ENCODE measurements around the gene FBXO11.
A peak's percentile ranks its signal among the peaks of the same experiment; 100 is the strongest.

The FBXO11 gene

DNA sequence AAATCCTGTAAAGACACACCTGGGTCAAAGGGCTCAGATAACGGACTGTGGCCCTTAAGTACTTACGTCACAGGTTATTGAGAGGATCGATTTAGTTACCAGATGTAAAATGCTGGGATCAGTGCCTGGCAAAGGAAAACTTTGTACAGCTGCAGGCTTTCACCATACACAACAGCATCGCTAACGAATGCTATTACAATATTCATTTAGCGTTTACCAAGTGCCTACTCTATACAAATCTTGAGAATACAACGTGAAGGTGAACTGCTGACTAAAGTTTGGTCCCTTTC lies 124.0 kb downstream of the FBXO11 start:
- Histone ChIP-seq H3K27ac (ENCODE audit: low read length) (peak overlapping the region; percentile 75), H3K4me1 (ENCODE audit: control insufficient read depth in 1 of 2, insufficient read depth in 2 of 2, low read length in 2 of 2) (peaks cover 0 to 12% of the 10 kb centered on the region in 2 donors), H3K4me3 (ENCODE audit: low read depth in 1 of 2, low read length in 2 of 2) (peak overlapping the region; percentile 79 to 95), H3K9me3 (ENCODE audit: control insufficient read depth in 1 of 2, low read length in 2 of 2) (no peaks in the 10 kb centered on the region), H3K36me3 (ENCODE audit: control insufficient read depth in 1 of 2, insufficient read depth in 2 of 2, low read length in 2 of 2) (no peaks in the 10 kb centered on the region), H3K27me3 (ENCODE audit: low read depth, low read length) (no peaks in the 10 kb centered on the region)

DNA sequence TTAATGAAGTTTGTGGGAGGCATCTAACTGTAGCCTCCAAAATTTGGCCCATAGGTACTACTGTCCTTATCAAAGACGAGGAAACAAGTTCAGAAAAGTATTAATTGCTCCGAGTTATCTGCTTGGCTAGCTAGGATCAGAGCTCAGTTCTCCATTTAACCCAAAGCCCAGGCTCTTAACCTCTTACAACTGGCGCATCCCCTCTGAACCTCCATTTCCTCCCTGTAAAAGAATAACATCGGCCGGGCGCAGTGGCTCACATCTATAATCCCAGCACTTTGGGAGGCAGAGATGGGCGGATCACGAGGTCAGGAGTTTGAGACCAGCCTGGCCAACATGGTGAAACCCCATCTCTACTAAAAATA lies 126.9 kb downstream of the FBXO11 start:
- H3K4me3 ChIP-seq (ENCODE audit: low read depth in 1 of 2, low read length in 2 of 2) = no peak overlapping the region
- H3K4me1 ChIP-seq (ENCODE audit: control insufficient read depth in 1 of 2, insufficient read depth in 2 of 2, low read length in 2 of 2) = no peaks in the 10 kb centered on the region
- H3K9me3 ChIP-seq (ENCODE audit: control insufficient read depth in 1 of 2, low read length in 2 of 2) = no peaks in the 10 kb centered on the region
- H3K27me3 ChIP-seq (ENCODE audit: low read depth, low read length) = no peaks in the 10 kb centered on the region
- H3K27ac ChIP-seq (ENCODE audit: low read length) = no peak overlapping the region
- H3K36me3 ChIP-seq (ENCODE audit: control insufficient read depth in 1 of 2, insufficient read depth in 2 of 2, low read length in 2 of 2) = no peaks in the 10 kb centered on the region

DNA sequence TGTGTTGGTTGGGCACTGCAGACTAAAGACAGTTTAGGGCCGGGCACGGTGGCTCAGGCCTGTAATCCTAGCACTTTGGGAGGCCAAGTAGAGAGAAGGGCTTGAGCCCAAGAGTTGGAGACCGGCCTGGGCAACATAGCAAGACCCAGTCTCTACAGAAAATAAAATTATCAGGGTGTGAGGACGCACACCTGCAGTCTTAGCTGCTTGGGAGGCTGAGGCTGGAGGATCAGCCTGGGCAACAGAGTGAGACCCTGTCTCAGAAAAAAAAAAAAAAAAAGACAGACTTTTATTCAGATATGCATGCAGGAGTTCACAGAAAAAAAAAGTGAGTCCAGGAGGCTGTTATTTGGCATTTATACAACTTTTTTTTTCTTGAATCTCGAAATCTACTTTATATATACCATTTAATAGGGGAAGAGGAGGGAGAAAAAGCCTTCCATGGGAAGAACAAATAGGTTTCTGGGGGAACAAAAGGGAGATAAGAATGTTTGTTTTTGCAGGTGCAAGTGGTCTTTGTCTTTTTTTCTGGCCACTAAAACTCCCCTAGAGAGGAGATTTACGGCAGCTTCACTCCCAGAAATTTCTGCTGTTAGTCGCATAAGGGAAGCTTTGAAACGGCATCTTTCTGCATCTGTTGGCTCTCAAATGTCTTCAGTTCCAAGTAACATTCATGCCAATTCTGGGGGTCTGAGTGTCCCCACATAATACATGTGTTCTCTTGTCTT lies 127.4 kb downstream of the FBXO11 start:
- Histone ChIP-seq H3K36me3 (ENCODE audit: control insufficient read depth in 1 of 2, insufficient read depth in 2 of 2, low read length in 2 of 2) (no peaks in the 10 kb centered on the region), H3K9me3 (ENCODE audit: control insufficient read depth in 1 of 2, low read length in 2 of 2) (no peaks in the 10 kb centered on the region), H3K4me1 (ENCODE audit: control insufficient read depth in 1 of 2, insufficient read depth in 2 of 2, low read length in 2 of 2) (no peaks in the 10 kb centered on the region), H3K27me3 (ENCODE audit: low read depth, low read length) (no peaks in the 10 kb centered on the region), H3K4me3 (ENCODE audit: low read depth in 1 of 2, low read length in 2 of 2) (no peak overlapping the region), H3K27ac (ENCODE audit: low read length) (no peak overlapping the region)

DNA sequence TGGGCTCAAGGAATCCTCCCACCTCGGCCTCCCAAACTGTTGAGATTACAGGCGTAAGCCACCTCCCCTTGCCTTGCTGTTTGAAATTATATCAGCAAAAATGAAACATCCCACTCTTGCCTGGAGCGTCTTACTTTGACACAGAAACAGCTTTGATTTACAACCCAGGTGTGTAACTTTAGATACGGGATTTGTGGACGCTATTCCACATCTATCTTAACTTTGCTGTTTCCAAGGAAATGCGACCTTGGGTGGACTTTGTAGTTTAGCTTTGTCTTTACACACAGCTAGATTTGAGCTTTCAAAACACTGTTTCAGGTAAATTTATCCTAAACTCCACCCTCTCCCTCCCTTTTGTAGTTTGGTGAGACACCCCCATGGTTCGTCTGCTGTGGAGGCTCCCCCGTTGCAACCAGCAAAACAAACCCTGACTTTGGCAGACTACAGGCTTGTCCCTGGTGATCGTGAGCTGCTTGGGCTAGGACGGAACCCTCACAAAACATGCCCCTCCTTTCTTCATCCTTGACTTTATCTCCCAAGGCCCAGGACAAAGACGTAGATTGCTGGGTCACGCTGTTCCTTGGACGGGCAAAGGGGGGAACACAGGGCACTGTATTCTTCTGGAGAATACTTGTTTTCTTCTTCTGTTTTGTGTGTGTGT lies 128.9 kb downstream of the FBXO11 start:
- H3K9me3 ChIP-seq (ENCODE audit: control insufficient read depth in 1 of 2, low read length in 2 of 2) = no peaks in the 10 kb centered on the region
- no peaks in the 10 kb centered on the region for H3K4me1 ChIP-seq (ENCODE audit: control insufficient read depth in 1 of 2, insufficient read depth in 2 of 2, low read length in 2 of 2)
- no peak overlapping the region for H3K4me3 ChIP-seq (ENCODE audit: low read depth in 1 of 2, low read length in 2 of 2)
- no peaks in the 10 kb centered on the region for H3K36me3 ChIP-seq (ENCODE audit: control insufficient read depth in 1 of 2, insufficient read depth in 2 of 2, low read length in 2 of 2)
- H3K27me3 ChIP-seq (ENCODE audit: low read depth, low read length) = no peaks in the 10 kb centered on the region
- H3K27ac ChIP-seq (ENCODE audit: low read length) = no peak overlapping the region

DNA sequence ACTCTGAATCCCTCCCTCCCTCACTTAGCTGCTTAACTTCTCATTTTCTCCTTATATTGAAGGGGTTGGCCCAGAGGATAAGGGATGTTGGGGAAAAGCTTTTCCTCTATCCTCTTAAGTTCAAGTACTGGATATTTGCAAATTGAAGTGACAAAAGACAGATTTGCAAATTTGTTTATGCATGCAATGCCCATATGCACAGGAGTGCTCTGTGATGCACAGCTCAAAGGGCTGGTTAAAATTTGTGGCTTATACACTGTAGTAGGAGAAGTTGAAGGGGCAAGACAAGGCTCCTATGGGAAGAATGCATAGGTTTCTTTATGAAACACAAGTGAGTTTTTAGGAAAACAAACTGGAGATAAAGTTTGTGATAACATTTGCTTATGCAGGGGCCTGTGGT lies 131.7 kb downstream of the FBXO11 start:
- H3K27ac ChIP-seq (ENCODE audit: low read length) = no peak overlapping the region
- H3K4me3 ChIP-seq (ENCODE audit: low read depth in 1 of 2, low read length in 2 of 2) = no peak overlapping the region
- no peaks in the 10 kb centered on the region for H3K36me3 ChIP-seq (ENCODE audit: control insufficient read depth in 1 of 2, insufficient read depth in 2 of 2, low read length in 2 of 2)
- no peaks in the 10 kb centered on the region for H3K27me3 ChIP-seq (ENCODE audit: low read depth, low read length)
- no peaks in the 10 kb centered on the region for H3K4me1 ChIP-seq (ENCODE audit: control insufficient read depth in 1 of 2, insufficient read depth in 2 of 2, low read length in 2 of 2)
- no peaks in the 10 kb centered on the region for H3K9me3 ChIP-seq (ENCODE audit: control insufficient read depth in 1 of 2, low read length in 2 of 2)

DNA sequence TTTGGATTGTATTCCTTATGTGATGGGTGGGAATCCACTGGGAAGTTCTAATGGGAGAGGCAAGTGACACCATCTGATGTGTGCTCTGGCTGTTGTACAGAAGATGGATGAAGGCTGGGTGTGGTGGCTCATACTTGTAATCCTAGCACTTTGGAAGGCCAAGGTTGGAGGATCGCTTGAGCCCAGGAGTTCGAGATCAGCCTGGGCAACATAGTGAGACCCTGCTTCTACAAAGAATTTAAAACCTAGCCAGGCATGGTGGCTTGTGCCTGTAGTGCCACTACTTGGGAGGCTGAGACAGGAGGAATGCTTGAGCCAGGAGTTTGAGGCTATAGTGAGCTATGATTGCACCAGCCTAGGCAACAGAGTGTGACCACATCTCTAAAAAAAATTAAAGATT lies 134.0 kb downstream of the FBXO11 start:
- H3K27ac ChIP-seq (ENCODE audit: low read length) = no peak overlapping the region
- no peak overlapping the region for H3K4me3 ChIP-seq (ENCODE audit: low read depth in 1 of 2, low read length in 2 of 2)

DNA sequence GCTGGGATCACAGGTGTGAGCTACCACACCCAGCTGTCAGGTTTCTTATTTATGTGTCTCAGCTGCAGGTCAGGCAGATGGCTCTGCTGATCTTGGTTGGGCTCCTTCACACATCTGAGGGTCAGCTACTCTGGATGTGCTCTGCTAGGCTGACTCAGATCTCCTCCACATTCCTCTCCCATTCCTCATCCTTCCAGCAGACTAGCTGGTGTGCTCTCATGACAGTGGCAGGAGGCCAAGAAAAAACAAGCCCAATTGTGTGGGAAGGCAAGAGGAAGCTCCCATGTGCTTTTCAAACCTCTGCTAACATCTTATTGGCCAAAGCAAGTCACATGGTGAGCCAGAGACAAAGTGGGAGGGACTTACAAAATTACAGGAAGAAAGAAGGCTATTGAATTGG lies 135.1 kb downstream of the FBXO11 start:
- H3K36me3 ChIP-seq (ENCODE audit: control insufficient read depth in 1 of 2, insufficient read depth in 2 of 2, low read length in 2 of 2) = no peaks in the 10 kb centered on the region
- H3K4me3 ChIP-seq (ENCODE audit: low read depth in 1 of 2, low read length in 2 of 2) = no peak overlapping the region
- no peaks in the 10 kb centered on the region for H3K27me3 ChIP-seq (ENCODE audit: low read depth, low read length)
- H3K9me3 ChIP-seq (ENCODE audit: control insufficient read depth in 1 of 2, low read length in 2 of 2) = no peaks in the 10 kb centered on the region
- peaks cover 0 to 5% of the 10 kb centered on the region in 2 donors for H3K4me1 ChIP-seq (ENCODE audit: control insufficient read depth in 1 of 2, insufficient read depth in 2 of 2, low read length in 2 of 2)
- no peak overlapping the region for H3K27ac ChIP-seq (ENCODE audit: low read length)

More for the DNA sequence above, 134.0 kb downstream of the FBXO11 start:
- Histone ChIP-seq H3K4me1 (ENCODE audit: control insufficient read depth in 1 of 2, insufficient read depth in 2 of 2, low read length in 2 of 2) (peaks cover 0 to 5% of the 10 kb centered on the region in 2 donors), H3K36me3 (ENCODE audit: control insufficient read depth in 1 of 2, insufficient read depth in 2 of 2, low read length in 2 of 2) (no peaks in the 10 kb centered on the region), H3K9me3 (ENCODE audit: control insufficient read depth in 1 of 2, low read length in 2 of 2) (no peaks in the 10 kb centered on the region), H3K27me3 (ENCODE audit: low read depth, low read length) (no peaks in the 10 kb centered on the region)

DNA sequence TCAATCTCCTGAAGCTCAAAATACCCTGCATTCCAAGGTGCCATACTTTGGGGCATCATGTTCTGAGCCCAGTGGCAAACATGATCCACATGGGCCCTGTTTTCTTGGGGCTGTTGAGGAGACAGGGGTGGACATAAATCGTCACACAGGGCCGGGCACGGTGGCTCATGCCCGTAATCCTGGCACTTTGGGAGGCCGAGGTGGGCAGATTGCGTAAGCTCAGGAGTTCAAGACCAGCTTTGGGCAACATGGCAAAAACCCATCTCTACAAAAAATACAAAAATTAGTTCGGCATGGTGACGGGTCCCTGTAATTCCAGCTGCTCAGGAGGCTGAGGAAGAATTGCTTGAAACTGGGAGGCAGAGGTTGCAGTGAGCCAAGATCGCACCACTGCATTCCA lies 137.0 kb downstream of the FBXO11 start:
- Histone ChIP-seq H3K4me1 (ENCODE audit: control insufficient read depth in 1 of 2, insufficient read depth in 2 of 2, low read length in 2 of 2) (peaks cover 0 to 5% of the 10 kb centered on the region in 2 donors), H3K4me3 (ENCODE audit: low read depth in 1 of 2, low read length in 2 of 2) (no peak overlapping the region), H3K9me3 (ENCODE audit: control insufficient read depth in 1 of 2, low read length in 2 of 2) (no peaks in the 10 kb centered on the region), H3K27me3 (ENCODE audit: low read depth, low read length) (no peaks in the 10 kb centered on the region), H3K36me3 (ENCODE audit: control insufficient read depth in 1 of 2, insufficient read depth in 2 of 2, low read length in 2 of 2) (no peaks in the 10 kb centered on the region), H3K27ac (ENCODE audit: low read length) (no peak overlapping the region)

DNA sequence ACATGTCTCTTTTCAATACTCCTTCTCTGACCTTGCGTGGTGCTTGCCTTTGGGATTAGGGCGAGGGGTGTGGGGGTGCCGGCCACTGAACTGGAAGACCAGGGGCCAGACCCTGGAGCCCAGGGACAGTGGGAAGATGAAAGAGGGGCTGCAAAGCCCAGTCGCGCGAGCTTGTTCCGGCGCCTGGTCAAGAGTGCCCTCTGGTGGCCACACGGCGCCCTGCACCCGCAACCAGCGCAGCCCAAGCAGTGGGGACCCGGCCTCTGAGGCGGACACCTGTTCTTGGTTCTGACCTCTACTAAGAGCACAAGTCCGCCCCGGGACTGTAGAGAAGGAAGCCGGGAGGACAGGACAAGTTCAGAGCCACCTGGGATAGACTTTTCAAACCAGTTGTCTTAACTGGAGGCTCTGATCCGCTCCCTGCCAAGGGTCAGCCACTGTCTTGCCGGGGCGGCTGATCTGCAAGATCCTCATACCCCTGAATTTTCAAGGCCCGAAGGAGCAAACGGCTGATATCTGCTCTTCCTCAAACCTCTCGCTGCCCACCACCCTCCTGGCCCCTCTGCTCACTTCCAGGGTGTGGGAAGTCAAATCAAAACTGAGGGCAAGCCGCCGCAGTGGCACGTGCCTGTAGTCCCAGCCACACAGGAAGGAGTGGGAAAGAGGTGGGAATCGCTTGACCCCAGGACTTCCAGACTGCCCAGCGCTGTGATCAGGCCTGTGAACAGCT lies 138.3 kb downstream of the FBXO11 start:
- Histone ChIP-seq H3K27ac (ENCODE audit: low read length) (no peak overlapping the region), H3K36me3 (ENCODE audit: control insufficient read depth in 1 of 2, insufficient read depth in 2 of 2, low read length in 2 of 2) (no peaks in the 10 kb centered on the region), H3K9me3 (ENCODE audit: control insufficient read depth in 1 of 2, low read length in 2 of 2) (no peaks in the 10 kb centered on the region), H3K4me3 (ENCODE audit: low read depth in 1 of 2, low read length in 2 of 2) (no peak overlapping the region), H3K27me3 (ENCODE audit: low read depth, low read length) (no peaks in the 10 kb centered on the region), H3K4me1 (ENCODE audit: control insufficient read depth in 1 of 2, insufficient read depth in 2 of 2, low read length in 2 of 2) (peaks cover 0 to 5% of the 10 kb centered on the region in 2 donors)

DNA sequence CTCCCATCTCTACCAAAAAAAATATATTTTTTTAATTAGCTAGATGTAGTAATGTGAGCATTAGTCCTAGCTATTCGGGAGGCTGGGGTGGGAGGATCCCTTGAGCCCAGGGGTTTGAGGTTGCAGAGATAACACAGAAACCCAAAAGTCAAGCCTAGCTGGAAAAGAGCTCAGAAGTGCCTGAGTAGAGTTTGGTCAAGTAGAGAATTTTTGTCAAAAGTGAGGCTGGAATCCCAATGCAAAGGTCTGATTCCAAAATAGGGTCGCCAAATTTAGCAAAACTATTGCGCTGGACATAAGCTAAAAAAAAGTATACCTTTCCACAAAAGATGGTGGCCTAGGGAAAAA lies 138.8 kb downstream of the FBXO11 start:
- H3K27me3 ChIP-seq (ENCODE audit: low read depth, low read length) = no peaks in the 10 kb centered on the region
- no peak overlapping the region for H3K27ac ChIP-seq (ENCODE audit: low read length)
- H3K4me3 ChIP-seq (ENCODE audit: low read depth in 1 of 2, low read length in 2 of 2) = no peak overlapping the region
- no peaks in the 10 kb centered on the region for H3K36me3 ChIP-seq (ENCODE audit: control insufficient read depth in 1 of 2, insufficient read depth in 2 of 2, low read length in 2 of 2)
- no peaks in the 10 kb centered on the region for H3K9me3 ChIP-seq (ENCODE audit: control insufficient read depth in 1 of 2, low read length in 2 of 2)
- peaks cover 0 to 5% of the 10 kb centered on the region in 2 donors for H3K4me1 ChIP-seq (ENCODE audit: control insufficient read depth in 1 of 2, insufficient read depth in 2 of 2, low read length in 2 of 2)

DNA sequence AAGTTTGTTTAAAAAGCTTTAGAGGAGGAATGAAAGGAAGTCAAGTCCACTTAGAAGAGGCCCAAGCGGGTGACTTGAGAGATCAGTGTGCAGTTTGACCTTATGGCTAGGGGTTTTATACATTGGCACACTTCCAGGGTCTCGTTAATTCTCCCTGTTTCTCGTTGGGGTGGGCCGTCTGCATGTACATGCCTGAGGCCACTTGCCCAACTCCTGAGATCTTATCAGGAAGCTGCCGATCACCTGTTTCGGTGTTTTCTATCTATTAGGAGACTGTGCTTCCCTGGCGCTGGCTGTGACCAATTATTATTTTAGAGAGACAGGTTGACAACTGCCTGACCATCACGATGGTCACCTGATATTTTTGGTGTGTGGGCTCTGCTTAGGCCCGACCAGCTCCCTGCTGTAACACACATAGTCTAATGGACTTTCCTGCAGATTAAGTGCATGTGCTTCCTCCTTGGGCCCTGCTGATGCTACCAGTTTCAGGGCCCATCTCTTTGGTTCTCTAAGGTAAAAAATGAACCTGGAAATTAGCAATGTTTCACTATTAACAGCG lies 154.4 kb downstream of the FBXO11 start:
- no peaks in the 10 kb centered on the region for H3K27me3 ChIP-seq (ENCODE audit: low read depth, low read length)
- peaks cover 0 to 6% of the 10 kb centered on the region in 2 donors for H3K9me3 ChIP-seq (ENCODE audit: control insufficient read depth in 1 of 2, low read length in 2 of 2)
- no peak overlapping the region for H3K4me3 ChIP-seq (ENCODE audit: low read depth in 1 of 2, low read length in 2 of 2)
- H3K4me1 ChIP-seq (ENCODE audit: control insufficient read depth in 1 of 2, insufficient read depth in 2 of 2, low read length in 2 of 2) = no peaks in the 10 kb centered on the region
- H3K36me3 ChIP-seq (ENCODE audit: control insufficient read depth in 1 of 2, insufficient read depth in 2 of 2, low read length in 2 of 2) = no peaks in the 10 kb centered on the region
- H3K27ac ChIP-seq (ENCODE audit: low read length) = no peak overlapping the region

Measured in muscle layer of duodenum (tissue), 2 donors.